Gastroesophageal sphincter (tissue), 3 donors: Measurements from ENCODE around the gene ZSWIM3.

Experiments
- CTCF ChIP-seq, 4 experiments: fragments of 200-600 bp in 2 of 4; fragments of 450-650 bp in 2 of 4; sonication (generic) in 1 of 4; IDR thresholded peaks; one replicate each; pipeline ENCODE4 v1.5.1; 2017 to 2019; ENCODE audit warnings: antibody characterized with exemption in 4 of 4, mild to moderate bottlenecking in 2 of 4, moderate library complexity in 2 of 4
- EP300 ChIP-seq: sonication (generic); formaldehyde crosslinking; IDR thresholded peaks from one replicate; pipeline ENCODE4 v1.6.1; 2017; ENCODE audit warnings: antibody characterized with exemption, mild to moderate bottlenecking
- POLR2A ChIP-seq, 2 donors: fragments of 450-650 bp; IDR thresholded peaks; one replicate each; pipeline ENCODE4 v1.6.1; 2017; ENCODE audit warnings: antibody characterized with exemption in 2 of 2, mild to moderate bottlenecking in 2 of 2, moderate library complexity in 1 of 2

GRCh38 chr20:45833030-45833882 is 24.2 kb upstream of the ZSWIM3 start, which contains the start of gene SNX21:
- TF ChIP-seq CTCF (IDR thresholded peaks at IDR 0.05): no peak
- peak in 1 of 2 donors; percentile 36 for TF ChIP-seq POLR2A (IDR thresholded peaks at IDR 0.05)
- TF ChIP-seq EP300: no peak
